Breast epithelium (tissue), 4 donors: ENCODE data around the gene IER2. TPM values are rescaled to one million over a fixed set of nuclear protein-coding genes. Genes with fewer than 3 reads are reported as not detected.
A peak's percentile ranks its signal among the peaks of the same experiment; 100 is the strongest.

Source experiments
- DNase-seq, 2 donors: peaks; one replicate each; pipeline ENCODE4 v3.0.0-alpha.2; 2019; ENCODE audit warnings: low spot score in 2 of 2
- H3K27ac ChIP-seq, 2 donors: fragments of 200-600 bp; sonication (generic) in 1 of 2; one replicate each; pipeline ENCODE4 v1.5.1; 2016 to 2019; ENCODE audit warnings: mild to moderate bottlenecking in 1 of 2
- H3K27me3 ChIP-seq, 2 donors: fragments of 200-600 bp; sonication (generic) in 1 of 2; one replicate each; pipeline versions ENCODE4 v1.5.1 to v1.6.0; 2017 to 2019; ENCODE audit warnings: control low read depth in 1 of 2, mild to moderate bottlenecking in 1 of 2
- H3K36me3 ChIP-seq: fragments of 200-600 bp; one replicate; pipeline ENCODE4 v1.5.1; 2019
- H3K4me1 ChIP-seq, 2 donors: fragments of 200-600 bp; sonication (generic); one replicate each; pipeline ENCODE4 v1.5.1; 2016 to 2019; ENCODE audit warnings: control low read depth in 1 of 2
- H3K4me3 ChIP-seq, 3 donors: fragments of 200-600 bp; sonication (generic); 1 replicate in 2 of 3; 2 replicates in 1 of 3; pipeline ENCODE4 v1.5.1; 2016 to 2019; ENCODE audit warnings: mild to moderate bottlenecking in 3 of 3, moderate library complexity in 2 of 3
- H3K9me3 ChIP-seq, 2 donors: fragments of 200-600 bp; sonication (generic) in 1 of 2; one replicate each; pipeline ENCODE4 v1.5.1; 2016 to 2019; ENCODE audit warnings: control low read depth in 1 of 2
- POLR2A ChIP-seq: fragments of 450-650 bp; IDR thresholded peaks from one replicate; pipeline ENCODE4 v1.6.1; 2016; ENCODE audit warnings: antibody characterized with exemption, mild to moderate bottlenecking, moderate library complexity
- POLR2AphosphoS5 ChIP-seq, 3 donors: sonication (generic); formaldehyde crosslinking; IDR thresholded peaks; one replicate each; pipeline ENCODE4 v1.6.1; 2017; ENCODE audit warnings: antibody characterized with exemption in 3 of 3
- intact Hi-C: fragments of 100-400 bp; cut with DNase I; formaldehyde crosslinking; loops from one replicate; pipeline ENCODE4 v1.15.1; 2023; ENCODE audit warnings: low total_unique reads
- total RNA-seq, 3 donors: library from RNA; depleted of rRNA; stranded (reverse); fragments of >200 nt; gene quantifications; one replicate each; pipeline ENCODE4 v1.1.0, GENCODE V29; 2016
- TF ChIP-seq, protein P1 (sequence below), 3 donors: fragments of 450-650 bp; IDR thresholded peaks; one replicate each; pipeline ENCODE4 v1.5.1; 2016 to 2017; ENCODE audit warnings: antibody characterized with exemption in 3 of 3, mild to moderate bottlenecking in 3 of 3, moderate library complexity in 3 of 3

Gene IER2
- total RNA-seq, 3 donors from 2014 or later, result 20.6 to 146 (median 79.6) TPM

DNA sequence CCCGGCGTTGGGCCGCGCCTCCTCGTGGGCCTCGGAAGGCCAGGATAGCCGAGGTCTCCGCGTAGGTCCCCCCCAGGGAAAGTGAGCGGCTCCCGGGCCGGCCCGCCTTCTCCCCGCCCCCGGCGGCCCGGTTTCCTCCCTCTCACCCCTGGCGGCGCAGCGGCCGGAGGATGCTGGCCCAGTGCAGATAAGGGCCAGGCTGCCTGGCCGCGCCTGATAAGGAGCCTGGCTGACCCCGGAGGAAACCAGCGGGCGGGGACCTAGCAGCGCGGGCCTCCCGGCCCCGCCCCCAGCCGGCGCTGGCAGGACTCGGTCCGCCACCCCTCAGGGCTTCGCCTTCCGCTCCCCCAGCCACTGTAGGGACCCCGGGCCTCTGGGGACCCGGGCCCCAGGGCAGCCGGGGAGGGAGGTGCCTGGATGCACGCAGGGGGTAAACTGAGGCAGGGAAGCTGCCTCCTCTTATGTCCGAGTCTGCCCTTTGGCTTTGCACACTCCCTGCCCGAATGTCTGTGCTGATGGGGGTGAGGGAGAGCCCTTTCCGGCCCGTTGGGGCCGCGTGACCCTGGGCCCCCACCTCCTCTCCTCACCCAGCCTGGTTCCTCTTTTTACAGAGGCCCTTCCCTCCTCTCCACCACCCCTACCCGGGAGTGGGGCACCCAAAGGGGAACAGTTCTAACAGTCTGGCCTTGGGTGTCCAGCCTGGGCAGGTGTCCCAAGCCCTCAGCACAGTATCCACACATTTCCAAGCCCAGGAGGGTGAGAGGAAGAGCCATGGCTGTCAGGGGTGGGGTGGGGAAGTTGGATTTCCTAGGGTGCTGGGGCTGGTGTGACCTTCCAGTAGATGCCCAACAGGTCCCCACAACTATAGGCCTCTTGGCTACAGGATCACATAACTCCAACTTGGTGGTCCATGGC lies 47.3 kb upstream of the IER2 start, which contains the start of gene LYL1:
Gene LYL1, minus strand, starts transcription at position 193 of the 915 bp plus-strand sequence. CDS start 1,687 bp downstream, outside the sequence.
- Histone ChIP-seq H3K36me3 (no peaks in the 10 kb centered on the region), H3K27ac (peak within 1 kb of the TSS; percentile 62 to 76), H3K9me3 (no peaks in the 10 kb centered on the region), H3K4me1 (peaks cover 0 to 4% of the 10 kb centered on the region in 2 donors), H3K4me3 (peak within 1 kb of the TSS; percentile 41 to 59 (median 52)), H3K27me3 (no peaks in the 10 kb centered on the region)
- peak in 2 of 3 donors; percentile 39 to 87 for TF ChIP-seq POLR2AphosphoS5 (IDR thresholded peaks at IDR 0.05)
- TF ChIP-seq, protein P1, sequence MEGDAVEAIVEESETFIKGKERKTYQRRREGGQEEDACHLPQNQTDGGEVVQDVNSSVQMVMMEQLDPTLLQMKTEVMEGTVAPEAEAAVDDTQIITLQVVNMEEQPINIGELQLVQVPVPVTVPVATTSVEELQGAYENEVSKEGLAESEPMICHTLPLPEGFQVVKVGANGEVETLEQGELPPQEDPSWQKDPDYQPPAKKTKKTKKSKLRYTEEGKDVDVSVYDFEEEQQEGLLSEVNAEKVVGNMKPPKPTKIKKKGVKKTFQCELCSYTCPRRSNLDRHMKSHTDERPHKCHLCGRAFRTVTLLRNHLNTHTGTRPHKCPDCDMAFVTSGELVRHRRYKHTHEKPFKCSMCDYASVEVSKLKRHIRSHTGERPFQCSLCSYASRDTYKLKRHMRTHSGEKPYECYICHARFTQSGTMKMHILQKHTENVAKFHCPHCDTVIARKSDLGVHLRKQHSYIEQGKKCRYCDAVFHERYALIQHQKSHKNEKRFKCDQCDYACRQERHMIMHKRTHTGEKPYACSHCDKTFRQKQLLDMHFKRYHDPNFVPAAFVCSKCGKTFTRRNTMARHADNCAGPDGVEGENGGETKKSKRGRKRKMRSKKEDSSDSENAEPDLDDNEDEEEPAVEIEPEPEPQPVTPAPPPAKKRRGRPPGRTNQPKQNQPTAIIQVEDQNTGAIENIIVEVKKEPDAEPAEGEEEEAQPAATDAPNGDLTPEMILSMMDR (IDR thresholded peaks at IDR 0.05), result no peak
- intact Hi-C loops, result no loop called here
- DNase-seq, result no peak

DNA sequence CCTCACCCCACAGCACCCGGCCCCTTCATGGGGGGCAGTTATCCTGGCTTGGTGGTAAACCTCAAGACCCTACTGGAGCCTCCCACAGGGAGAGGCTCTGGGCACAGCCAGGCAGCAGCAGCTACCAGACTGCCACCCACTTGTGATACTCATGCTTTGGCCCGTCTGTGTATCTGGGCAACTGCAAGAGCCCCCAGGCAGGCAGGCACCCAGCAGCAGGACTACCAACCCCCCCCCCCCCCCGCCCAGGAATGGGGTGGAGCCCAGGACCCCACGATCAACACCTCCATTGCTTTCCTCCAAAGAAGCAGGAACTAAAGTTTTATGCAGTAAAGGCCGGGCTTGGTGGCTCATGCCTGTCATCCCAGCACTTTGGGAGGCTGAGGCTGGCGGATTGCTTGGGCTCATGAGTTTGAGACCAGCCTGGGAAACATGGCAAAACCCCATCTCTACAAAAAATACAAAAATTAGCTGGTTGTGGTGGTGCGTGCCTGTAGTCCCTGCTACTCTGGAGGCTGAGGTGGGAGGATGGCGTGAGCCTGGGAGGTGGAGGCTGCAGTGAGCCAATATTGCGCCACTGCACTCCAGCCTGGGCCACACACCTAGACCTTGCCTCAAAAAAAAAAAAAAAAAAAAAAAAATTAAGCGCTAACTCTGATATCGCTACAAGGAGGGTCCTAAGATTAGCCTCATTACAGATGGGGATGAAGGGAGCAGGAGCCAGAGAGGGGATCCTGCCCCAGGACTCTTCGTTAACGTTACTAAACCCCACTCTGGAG lies 46.4 kb upstream of the IER2 start:
- H3K27ac ChIP-seq, result peak overlapping the region; percentile 62 to 76
- TF ChIP-seq POLR2A (no peak), POLR2AphosphoS5 (IDR thresholded peaks at IDR 0.05) (no peak)
- TF ChIP-seq, protein P1 (IDR thresholded peaks at IDR 0.05), result no peak
- peaks cover 0 to 4% of the 10 kb centered on the region in 2 donors for H3K4me1 ChIP-seq
- intact Hi-C loops, result no loop called here
- no peaks in the 10 kb centered on the region for H3K36me3 ChIP-seq
- H3K27me3 ChIP-seq, result no peaks in the 10 kb centered on the region
- peak overlapping the region in 2 of 3 donors; percentile 14 to 49 for H3K4me3 ChIP-seq
- H3K9me3 ChIP-seq, result no peaks in the 10 kb centered on the region
- no peak for DNase-seq

DNA sequence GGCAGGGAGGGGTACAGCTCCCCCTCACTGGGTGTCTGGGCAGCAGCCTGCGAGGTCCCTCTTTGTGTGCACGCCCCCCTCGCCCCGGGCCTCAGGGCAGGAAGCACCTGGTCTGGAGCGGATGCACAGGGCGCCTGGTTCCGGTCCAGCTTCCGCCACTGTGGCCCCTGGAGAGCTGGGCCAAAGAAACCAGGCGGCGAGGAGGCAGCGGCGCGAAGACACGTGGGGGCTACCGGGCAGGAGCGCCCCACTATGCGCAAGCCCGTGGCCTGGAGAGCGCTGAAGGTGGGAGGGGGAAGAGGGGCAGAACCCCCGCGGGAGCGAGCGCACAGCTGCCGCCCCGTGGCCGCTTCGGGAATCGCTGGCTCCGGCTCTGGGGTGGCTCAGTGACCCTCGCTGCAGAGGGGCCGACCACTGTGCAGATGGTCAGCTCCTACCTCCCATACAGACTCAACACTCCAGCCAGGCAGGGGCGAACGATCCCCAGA lies 45.8 kb upstream of the IER2 start:
- H3K27me3 ChIP-seq, result no peaks in the 10 kb centered on the region
- no peaks in the 10 kb centered on the region for H3K36me3 ChIP-seq
- H3K4me3 ChIP-seq, result peak overlapping the region; percentile 14 to 49 (median 26)
- TF ChIP-seq POLR2AphosphoS5 (IDR thresholded peaks at IDR 0.05) (peak; percentile 65 to 94 (median 92)), POLR2A (no peak)
- TF ChIP-seq, protein P1 (IDR thresholded peaks at IDR 0.05), result peak; percentile 16 to 50 (median 48)
- intact Hi-C loops, result no loop called here
- H3K27ac ChIP-seq, result peak overlapping the region in 1 of 2 donors; percentile 36
- H3K4me1 ChIP-seq, result peaks cover 0 to 4% of the 10 kb centered on the region in 2 donors
- no peaks in the 10 kb centered on the region for H3K9me3 ChIP-seq
- no peak for DNase-seq

DNA sequence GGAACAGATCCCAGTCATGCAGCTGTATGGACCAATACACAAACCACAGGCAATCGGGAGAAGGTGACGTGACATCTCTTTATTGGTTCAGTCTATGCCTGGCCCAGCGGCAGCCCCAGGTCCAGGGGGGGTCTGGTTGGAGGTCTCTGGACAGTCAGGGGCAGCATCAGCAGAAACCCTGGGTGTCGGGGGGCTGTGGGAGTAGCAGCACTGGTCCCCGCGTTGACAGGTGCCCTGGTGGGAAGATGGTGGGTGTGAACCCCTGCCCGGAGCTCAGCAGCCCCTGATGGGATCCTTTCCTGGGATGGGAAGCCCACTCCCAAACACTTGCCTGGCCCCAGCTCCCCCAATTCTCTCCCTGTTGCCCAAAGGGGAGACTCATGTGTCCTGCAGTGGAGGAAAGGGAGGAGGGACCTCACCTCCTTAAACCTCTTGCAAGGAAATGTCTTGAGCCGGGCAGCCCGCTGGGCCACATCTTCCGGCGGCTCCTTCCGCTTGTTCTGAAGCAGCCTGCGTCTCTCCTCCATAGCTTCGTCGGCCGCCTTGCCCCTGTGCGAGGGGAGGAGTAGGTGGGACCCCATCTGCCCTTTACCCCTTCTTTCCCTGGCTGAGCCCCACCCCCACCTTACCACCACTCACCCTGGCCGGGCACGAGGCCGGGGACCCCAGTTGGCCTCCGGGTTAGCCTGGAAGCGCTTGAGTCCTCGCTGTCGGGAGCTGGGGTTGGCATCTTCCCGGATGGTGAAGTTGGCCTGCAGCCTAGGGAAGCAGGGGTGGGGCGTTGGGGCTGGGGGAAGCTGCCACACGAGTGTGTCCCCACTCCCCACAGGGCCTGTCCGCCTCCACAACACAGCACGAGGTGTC lies 45.1 kb upstream of the IER2 start:
- intact Hi-C loops, result no loop called here
- H3K9me3 ChIP-seq, result no peaks in the 10 kb centered on the region
- DNase-seq, result no peak
- H3K27me3 ChIP-seq, result no peaks in the 10 kb centered on the region
- peaks cover 0 to 4% of the 10 kb centered on the region in 2 donors for H3K4me1 ChIP-seq
- H3K36me3 ChIP-seq, result no peaks in the 10 kb centered on the region
- TF ChIP-seq POLR2AphosphoS5 (IDR thresholded peaks at IDR 0.05) (no peak), POLR2A (no peak)
- TF ChIP-seq, protein P1 (IDR thresholded peaks at IDR 0.05), result no peak
- H3K27ac ChIP-seq, result peak overlapping the region in 1 of 2 donors; percentile 36
- H3K4me3 ChIP-seq, result peak overlapping the region; percentile 14 to 49 (median 26)
